Panc1 (cell line): ENCODE data around the gene PELI2.

ENCODE experiments used
- TCF7L2 ChIP-seq: IDR thresholded peaks from 2 replicates; pipeline ENCODE4 v1.6.1; 2011; ENCODE audit warnings: mild to moderate bottlenecking, low read depth, low read length, inconsistent platforms
- TF ChIP-seq, protein P1 (sequence below): fragments of 450-650 bp; IDR thresholded peaks from 2 replicates; pipeline ENCODE4 v1.5.1; 2017; ENCODE audit warnings: mild to moderate bottlenecking

DNA sequence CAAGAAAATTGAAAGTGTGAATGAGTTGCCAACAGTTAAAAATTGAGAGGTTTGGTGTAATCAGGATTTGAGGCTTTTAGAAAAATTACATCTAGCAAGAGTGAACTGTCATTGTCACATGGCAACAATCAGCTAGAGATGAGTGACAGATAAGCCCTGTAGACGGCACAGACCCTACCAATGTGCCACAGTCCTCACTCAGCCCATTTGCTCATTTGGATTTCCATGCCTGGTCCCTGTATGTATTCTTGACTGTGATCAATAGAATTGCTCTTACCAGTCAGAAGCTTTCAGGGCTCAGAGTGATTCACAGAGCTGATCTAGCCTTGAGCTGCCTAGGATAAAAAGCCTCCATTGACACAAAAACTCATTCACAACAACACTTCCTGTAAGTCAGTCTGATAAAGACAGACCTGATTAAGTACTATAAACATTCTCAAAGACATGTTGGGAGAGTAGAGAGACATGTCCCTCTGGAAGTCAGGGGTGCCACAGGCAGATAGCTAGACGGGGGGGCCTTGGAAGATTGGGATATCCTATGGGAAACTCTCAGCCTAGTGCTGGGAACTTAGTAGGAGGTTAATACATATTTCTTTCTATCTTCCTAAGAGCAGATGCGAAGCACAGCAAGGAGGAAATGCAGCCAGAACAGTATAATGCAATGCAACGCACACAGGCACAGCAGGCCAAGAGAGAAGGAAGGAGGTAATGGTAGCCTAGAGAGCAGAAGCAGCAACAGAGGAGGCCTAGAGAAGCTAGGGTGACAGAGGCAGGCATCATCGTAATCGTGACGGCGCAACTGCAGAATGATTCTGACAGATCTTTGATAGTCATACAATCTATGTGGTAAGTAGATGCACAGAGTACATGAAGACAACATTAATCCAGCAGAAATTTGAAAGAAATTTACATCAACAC lies 2.0 kb upstream of the PELI2 start:
- TF ChIP-seq, protein P1, sequence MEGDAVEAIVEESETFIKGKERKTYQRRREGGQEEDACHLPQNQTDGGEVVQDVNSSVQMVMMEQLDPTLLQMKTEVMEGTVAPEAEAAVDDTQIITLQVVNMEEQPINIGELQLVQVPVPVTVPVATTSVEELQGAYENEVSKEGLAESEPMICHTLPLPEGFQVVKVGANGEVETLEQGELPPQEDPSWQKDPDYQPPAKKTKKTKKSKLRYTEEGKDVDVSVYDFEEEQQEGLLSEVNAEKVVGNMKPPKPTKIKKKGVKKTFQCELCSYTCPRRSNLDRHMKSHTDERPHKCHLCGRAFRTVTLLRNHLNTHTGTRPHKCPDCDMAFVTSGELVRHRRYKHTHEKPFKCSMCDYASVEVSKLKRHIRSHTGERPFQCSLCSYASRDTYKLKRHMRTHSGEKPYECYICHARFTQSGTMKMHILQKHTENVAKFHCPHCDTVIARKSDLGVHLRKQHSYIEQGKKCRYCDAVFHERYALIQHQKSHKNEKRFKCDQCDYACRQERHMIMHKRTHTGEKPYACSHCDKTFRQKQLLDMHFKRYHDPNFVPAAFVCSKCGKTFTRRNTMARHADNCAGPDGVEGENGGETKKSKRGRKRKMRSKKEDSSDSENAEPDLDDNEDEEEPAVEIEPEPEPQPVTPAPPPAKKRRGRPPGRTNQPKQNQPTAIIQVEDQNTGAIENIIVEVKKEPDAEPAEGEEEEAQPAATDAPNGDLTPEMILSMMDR = no peak
- no peak for TF ChIP-seq TCF7L2
